Measurements from ENCODE around the gene TMEM95. TPM values are rescaled to one million over a fixed set of nuclear protein-coding genes. Genes with fewer than 3 reads are reported as not detected.

Gene TMEM95
- total RNA-seq, 1 donor from 2014 or later: not detected

GRCh38 chr17:7314719-7315569 lies 40.0 kb upstream of the TMEM95 start, which contains the start of gene GPS2:
Gene GPS2, minus strand, starts transcription at chr17:7315360. Its CDS starts 308 bp downstream, at chr17:7315052.
- no peak for TF ChIP-seq CTCF (conservative IDR thresholded peaks at IDR 0.05)
- Mint-ChIP-seq H3K4me1 (ENCODE audit: unreplicated experiment) (peaks cover 29% of the 10 kb centered on the region), H3K27ac (peak within 1 kb of the TSS; percentile 82), H3K27me3 (no peaks in the 10 kb centered on the region), H3K9me3 (no peaks in the 10 kb centered on the region), H3K4me3 (peak within 1 kb of the TSS; percentile 87), H3K36me3 (peaks cover 21% of the 10 kb centered on the region)
- peak; percentile 96 for DNase-seq (ENCODE audit: extremely low spot score, unreplicated experiment)

- H3K9me3 Mint-ChIP-seq: no peaks in the 10 kb centered on the region
- peak overlapping the region; percentile 80 for H3K4me3 Mint-ChIP-seq
- peak overlapping the region; percentile 80 for H3K27ac Mint-ChIP-seq
- H3K36me3 Mint-ChIP-seq: peaks cover 13% of the 10 kb centered on the region
- no peak for TF ChIP-seq CTCF (conservative IDR thresholded peaks at IDR 0.05)
- peaks cover 21% of the 10 kb centered on the region for H3K4me1 Mint-ChIP-seq (ENCODE audit: unreplicated experiment)
- DNase-seq (ENCODE audit: extremely low spot score, unreplicated experiment): no peak
- no peaks in the 10 kb centered on the region for H3K27me3 Mint-ChIP-seq
Observed at GRCh38 chr17:7315570-7316235, 39.3 kb upstream of the TMEM95 start.

- no peak for DNase-seq (ENCODE audit: extremely low spot score, unreplicated experiment)
- Mint-ChIP-seq H3K4me1 (ENCODE audit: unreplicated experiment) (peaks cover 19% of the 10 kb centered on the region), H3K36me3 (peaks cover 10% of the 10 kb centered on the region), H3K9me3 (no peaks in the 10 kb centered on the region), H3K27ac (peak overlapping the region; percentile 75), H3K27me3 (no peaks in the 10 kb centered on the region), H3K4me3 (peak overlapping the region; percentile 77)
- no peak for TF ChIP-seq CTCF (conservative IDR thresholded peaks at IDR 0.05)
Observed at GRCh38 chr17:7317161-7317803, 37.7 kb upstream of the TMEM95 start.

GRCh38 chr17:7318121-7318860 lies 36.7 kb upstream of the TMEM95 start:
- peaks cover 10% of the 10 kb centered on the region for H3K4me1 Mint-ChIP-seq (ENCODE audit: unreplicated experiment)
- TF ChIP-seq CTCF (conservative IDR thresholded peaks at IDR 0.05): no peak
- peak overlapping the region; percentile 57 for H3K4me3 Mint-ChIP-seq
- peak overlapping the region; percentile 75 for H3K27ac Mint-ChIP-seq
- H3K9me3 Mint-ChIP-seq: no peaks in the 10 kb centered on the region
- DNase-seq (ENCODE audit: extremely low spot score, unreplicated experiment): no peak
- H3K36me3 Mint-ChIP-seq: peaks cover 10% of the 10 kb centered on the region
- H3K27me3 Mint-ChIP-seq: no peaks in the 10 kb centered on the region

GRCh38 chr17:7321466-7321865 lies 33.5 kb upstream of the TMEM95 start:
- no peak for TF ChIP-seq CTCF (conservative IDR thresholded peaks at IDR 0.05)
- Mint-ChIP-seq H3K27ac (no peak overlapping the region), H3K4me1 (ENCODE audit: unreplicated experiment) (no peaks in the 10 kb centered on the region), H3K9me3 (no peaks in the 10 kb centered on the region), H3K4me3 (no peak overlapping the region), H3K27me3 (no peaks in the 10 kb centered on the region), H3K36me3 (peaks cover 4% of the 10 kb centered on the region)
- DNase-seq (ENCODE audit: extremely low spot score, unreplicated experiment): no peak
